ENCODE results near the gene FANCG.
A peak's percentile ranks its signal among the peaks of the same experiment; 100 is the strongest.

FANCG gene

DNA sequence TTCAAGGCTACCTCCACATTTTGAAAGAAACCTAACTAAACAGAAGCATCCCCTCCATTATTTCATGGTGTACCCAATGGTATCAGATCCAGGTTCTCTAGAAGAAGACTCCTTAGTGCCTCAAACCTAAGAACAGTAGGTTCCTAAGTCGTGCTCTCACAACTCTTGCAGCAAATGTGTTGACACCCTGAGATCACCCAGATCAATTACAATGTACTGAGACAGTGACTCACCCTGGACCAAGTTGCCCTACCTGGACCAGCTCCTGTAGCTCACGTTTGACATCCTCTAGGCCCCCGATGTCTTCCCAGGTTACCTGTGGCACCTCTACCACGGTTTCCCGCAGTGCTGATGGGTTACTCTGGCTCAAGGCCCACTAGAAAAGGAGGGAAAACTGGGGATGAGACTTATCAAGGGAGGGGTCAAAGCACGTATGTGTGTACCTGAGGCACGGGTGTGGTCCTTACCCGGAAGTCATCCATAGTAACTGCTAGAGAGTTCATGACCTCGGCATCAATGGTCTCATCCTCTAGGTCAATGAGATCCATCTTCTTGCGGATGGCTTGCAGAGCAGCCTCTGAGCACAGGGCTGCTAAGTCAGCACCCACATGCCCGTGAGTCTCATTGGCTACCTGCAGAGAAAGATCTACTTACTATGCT lies 19.1 kb downstream of the FANCG start:
- no peak for DNase-seq (ENCODE audit: low spot score)

DNA sequence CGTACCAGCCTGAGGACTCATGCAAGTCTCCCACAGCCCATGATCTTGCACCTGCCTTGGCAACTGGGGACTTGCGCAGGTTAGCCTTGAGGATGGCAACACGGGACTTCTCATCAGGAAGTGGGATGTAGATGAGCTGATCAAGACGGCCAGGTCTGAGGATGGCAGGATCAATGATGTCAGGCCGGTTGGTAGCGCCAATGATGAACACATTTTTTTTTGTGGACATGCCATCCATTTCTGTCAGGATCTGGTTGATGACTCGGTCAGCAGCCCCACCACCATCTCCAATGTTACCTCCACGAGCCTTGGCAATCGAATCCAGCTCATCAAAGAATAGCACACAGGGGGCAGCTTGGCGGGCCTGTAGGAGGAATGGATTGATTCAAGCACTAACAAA lies 20.3 kb downstream of the FANCG start:
- DNase-seq (ENCODE audit: low spot score) = no peak

DNA sequence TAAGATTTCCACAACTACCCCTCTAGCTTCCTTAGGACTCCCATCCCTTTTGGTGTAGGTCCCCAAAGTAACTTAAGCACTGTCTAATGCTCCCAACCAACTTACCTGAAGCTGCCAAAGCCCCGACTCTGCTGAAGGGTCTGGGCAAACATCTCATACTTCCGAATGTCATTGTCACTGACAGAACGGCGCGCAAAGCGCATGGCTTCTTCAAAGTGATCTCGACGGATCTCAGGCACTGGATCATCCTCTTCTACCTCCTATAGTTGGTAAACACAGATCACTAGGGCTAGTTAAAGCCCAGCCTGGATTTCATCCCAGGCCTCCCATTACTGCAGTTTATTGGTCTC lies 22.5 kb downstream of the FANCG start:
- no peak for DNase-seq (ENCODE audit: low spot score)

DNA sequence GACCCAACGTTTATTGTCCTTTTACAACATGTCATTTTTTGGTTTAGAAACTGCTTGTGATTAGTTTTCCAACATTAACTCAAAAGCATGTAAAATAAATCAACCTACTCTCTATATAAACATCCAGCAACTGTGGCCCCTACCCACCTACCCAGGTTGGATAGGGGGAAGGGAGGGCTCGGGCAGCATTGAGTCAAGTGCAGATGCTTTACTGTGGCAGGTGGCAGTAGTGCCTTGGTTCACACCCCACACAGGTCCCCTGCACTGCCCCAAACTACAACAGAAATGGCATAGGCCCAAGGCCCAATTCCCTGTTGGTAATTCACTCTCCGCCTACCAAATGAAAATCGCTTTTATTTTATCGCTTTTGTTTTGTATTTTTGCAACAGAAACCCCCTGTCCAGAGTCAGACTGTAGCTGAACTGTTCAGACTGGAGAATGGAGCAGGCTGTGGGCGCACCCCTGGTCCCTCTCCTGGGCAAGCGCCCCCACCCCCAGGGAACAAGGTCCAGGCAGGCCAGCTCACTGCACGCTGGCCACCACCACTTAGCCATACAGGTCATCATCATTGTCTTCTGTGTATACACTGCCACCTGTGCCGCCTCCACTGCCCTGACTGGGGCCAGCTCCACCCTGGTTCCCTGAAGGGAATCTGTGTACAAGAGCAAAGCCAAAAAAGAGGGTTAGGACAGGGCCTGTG lies 23.0 kb downstream of the FANCG start:
- no peak for DNase-seq (ENCODE audit: low spot score)

DNA sequence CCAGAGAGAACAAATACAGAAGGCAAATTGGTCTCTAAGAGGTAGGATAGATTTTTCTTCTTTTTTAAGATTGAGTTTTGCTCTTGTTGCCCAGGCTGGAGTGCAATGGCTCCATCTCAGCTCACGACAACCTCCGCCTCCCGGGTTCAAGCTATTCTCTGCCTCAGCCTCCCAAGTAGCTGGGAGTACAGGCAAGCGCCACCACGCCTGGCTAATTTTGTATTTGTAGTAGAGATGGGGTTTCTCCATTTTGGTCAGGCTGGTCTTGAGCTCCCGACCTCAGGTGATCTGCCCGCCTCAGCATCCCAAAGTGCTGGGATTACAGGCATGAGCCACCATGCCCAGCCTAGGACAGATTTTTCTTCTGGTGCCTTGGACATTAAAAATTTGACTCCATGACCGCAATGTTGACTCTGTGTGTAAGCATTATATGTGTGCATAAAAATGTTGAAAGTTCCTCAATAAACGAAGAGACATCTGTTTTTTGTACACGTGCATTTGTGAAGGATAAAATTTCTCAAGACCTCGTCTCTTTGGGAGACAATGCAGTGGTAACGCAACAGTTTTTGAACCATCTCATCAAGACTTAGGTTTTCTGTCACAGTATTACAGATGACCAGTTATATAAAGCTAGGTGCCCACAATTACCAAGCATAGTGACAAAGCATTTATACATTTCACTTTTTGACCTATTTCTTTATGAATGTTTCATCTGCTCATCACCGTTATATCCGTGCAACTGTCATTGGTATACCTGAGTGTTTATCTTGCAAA lies 24.7 kb downstream of the FANCG start:
- DNase-seq (ENCODE audit: low spot score) = no peak

DNA sequence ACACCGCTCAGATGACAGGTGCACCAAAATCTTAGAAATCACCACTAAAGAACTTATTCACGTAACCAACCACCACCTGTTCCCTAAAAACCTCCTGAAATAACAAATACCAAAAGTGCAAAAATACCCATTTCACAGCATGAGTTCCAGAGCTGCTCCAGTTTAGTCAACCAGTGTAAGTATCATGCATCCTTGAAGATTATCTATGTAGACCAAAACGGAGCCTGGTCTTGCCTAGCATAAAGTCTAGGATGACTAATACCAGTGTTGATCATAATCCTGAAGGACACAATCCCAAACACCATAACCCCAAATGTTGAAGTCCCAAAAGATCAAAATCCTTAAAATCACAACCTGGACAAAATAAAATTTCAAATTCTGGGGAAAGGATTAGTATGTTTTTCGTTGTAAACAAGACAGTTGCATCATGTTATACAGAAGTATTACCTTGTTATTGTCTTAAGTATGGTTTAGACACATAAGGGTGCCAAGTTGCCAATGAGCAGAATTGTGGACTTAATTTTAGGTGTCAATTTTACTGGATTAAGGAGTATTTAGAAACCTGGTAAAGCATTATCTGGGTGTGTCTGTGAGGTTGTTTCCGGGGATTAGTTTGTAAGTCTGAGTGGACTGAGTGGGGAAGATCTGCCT lies 25.4 kb downstream of the FANCG start:
- DNase-seq (ENCODE audit: low spot score) = no peak

DNA sequence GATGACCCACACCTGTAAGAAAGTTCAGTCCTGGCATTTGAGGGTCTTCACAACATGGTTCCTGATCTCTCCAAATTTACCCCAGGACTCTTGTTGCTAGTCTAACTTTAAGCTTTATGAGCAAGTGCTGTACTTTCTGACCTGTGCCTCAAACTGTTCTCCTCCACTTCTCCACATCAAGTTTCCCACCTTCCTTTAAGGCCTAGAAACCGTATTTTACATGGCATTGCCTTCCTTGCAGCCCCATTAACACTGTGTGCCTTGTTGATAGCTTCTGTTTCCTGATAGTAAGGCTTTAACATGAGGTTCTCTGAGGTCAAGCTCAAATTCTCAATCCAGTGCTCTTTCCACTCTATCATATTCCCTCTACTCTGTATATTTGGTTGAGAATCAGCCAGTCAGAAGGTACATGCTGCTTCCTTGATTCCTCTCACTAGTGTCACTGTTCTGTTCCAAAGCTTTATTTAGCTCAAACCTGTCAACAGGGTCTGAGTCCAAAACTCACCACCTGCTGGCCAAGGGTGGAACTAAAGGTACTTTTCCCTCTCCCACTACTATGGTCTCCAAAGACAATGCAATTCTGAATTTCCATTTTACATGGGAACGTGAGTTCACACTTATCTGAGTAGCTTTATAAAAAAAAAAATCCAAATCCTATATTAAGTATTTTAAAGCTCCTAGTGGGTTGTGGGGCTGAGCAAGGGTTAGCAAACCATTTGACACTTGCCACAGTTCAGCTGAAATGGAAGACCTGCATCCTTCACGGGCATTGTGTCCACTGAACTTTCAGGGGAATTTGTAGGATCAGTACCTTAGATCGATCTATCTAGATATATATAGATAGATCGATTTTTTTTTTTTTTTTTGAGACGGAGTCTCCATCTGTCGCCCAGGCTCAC lies 28.4 kb downstream of the FANCG start:
- peak; percentile 55 for DNase-seq (ENCODE audit: low spot score)

DNA sequence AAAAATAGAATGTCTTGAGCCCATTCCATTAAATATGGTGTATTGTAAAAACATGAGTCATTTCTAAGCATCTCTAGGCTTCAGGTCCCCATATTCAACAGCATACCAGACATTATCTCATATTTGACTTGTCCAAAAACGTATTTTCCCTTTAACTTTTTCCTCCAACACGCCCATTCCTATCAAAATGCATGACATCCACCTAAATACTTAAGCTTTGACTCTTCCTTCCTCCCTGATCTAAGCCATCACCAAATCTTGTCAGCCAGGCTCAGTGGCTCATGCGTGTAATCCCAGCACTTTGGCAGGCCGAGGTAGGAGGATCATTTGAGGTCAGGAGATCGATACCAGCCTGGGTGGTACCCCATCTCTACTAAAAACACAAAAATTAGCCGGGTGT lies 31.2 kb downstream of the FANCG start:
- no peak for DNase-seq (ENCODE audit: low spot score)

DNA sequence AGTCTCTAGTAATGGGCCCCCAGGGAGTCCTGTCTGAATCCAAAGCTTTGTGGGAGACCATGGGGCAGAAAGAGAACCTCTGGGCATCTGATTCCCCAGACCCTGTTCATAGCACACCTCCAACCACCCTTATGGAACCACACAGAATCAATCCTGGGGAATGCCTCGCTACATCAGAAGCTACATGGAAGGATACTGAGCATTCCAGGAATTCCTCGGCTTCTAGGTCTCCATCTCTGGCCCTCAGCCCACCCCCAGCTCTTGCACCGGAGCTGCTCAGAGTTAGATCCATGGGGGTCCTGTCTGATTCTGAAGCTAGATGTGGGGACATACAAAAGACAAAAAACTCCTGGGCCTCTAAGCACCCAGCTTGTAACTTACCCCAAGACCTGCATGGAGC lies 35.7 kb downstream of the FANCG start:
- DNase-seq (ENCODE audit: low spot score) = no peak

DNA sequence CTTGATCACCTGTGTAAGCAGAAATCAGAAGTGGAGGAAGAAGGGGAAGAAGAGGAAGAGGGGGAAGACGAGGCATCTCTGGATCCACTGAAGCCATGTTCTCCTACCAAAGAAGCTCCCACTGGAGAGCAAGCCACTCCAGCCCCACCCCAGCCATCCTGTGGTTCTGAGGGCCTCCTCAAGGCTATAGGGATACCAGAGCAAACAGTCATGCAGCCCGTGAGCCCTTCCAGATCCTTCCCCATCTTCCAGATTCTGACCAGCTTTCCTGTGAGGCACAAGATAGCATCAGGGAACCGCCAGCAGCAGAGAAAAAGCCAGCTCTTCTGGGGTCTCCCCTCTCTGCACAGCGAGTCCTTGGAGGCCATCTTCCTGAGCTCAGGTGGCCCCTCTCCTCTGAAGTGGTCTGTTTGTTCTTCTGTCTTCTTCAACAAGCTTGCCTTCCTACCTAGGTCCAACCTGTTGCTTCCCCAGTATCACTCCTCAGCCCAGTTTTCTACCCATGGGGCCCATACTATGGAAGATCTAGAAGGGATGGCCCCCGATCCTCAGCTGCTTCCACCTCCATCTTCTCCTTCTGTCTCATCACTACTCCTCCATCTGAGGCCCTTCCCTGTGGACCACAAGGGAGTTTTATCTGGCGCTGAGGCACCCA lies 36.7 kb downstream of the FANCG start:
- no peak for DNase-seq (ENCODE audit: low spot score)

DNA sequence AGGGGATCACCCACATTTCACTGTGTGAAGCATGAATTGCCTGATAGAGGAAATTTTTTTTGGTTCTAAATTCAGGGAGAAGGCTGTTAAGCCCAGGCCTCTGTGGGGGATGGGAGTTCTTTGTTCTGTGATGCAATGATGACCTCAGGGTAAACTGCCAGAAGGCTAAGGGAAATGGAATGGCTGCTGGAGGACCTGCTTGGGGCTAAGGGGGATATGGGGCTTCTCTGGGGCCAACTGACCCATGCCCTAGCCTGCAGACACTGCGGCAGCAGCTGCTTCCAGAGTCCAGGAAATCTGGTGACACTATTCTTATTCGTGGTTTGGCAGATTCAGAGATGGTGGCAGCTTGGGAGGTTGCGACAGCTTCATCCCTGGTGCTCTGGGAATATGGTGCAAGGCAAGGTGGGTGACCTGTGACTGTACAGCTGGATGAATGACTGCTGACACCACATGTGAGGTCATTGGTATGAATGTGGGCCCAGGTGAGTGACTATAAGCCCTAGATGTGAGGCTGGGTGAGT lies 37.6 kb downstream of the FANCG start:
- peak; percentile 43 for DNase-seq (ENCODE audit: low spot score)

DNA sequence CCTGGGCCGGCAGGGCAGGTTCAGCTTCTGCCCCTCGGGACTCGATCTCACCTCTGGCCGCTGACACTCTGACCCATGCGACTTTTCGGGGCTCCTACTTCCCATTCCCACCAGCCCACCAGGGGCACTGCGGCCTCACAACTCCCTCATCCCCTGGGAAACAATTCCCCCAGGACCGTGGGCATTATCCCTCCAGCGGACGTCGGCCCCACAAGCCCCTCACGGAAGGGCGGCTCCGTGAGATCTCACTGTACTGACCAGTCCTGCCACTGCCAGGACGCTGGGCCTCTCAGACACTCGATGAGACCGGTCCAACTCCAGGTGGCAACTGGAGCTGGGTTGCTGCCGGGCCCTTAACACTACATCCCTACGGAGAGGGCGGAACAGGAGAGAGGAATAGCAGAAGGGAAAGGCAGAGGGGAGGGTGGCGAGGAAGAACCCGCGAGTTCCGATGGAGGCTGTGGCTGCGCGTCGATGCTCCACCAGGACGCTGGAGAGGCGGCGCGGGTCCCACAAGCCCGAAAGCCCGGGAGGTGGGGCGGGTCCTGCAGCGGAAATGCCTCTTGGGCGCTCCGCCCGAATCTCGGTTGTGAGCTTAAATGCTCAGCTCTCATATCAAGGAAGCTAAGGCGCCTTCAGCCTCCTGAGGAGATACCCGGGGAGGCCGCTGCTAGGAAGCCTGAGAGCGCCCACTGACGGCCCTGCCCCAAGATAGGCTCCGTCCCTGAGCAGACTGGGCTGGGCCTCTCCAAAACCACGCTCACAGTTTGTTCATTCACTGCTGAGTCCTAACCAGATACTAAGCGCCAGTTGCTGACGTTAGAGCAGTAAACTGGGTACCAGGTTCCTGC lies 43.7 kb downstream of the FANCG start:
- peak; percentile 53 for DNase-seq (ENCODE audit: low spot score)

DNA sequence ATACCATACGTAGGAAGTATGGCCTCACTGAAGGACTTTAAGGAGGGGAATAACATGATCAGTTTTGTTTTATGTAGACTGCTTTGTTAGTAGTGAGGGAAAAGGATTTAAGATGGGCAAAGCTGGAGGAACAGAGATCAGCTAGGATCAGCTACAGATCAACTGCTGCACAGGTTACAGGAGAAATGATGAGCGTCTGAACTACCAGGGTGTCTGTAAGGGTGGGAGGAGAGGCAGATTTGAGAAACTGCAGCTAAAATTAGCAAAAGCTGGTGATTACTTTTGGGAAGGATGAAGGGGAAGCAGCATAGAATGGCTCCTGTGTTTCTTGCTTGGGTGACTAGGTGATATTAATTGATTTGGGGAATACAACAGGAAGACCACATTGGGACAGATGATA lies 46.6 kb downstream of the FANCG start:
- no peak for DNase-seq (ENCODE audit: low spot score)

DNA sequence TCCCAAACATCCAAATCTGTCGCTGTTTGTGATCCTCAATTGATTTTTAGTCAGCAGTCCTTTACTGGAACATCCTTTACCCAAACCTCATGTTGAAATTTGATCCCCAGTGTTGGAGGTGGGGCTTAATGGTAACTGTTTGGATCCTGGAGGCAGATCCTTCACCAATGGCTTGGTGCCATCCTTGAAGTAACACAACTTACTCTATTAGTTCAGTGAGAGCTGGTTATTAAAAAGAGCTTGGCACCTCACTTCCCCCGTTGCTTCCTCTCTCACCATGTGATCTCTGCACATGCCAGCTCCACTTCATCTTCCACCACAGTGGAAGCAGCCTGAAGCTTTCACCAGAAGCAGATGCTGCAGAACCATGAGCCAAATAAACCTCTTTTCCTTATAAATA lies 49.9 kb downstream of the FANCG start:
- no peak for DNase-seq (ENCODE audit: low spot score)

DNA sequence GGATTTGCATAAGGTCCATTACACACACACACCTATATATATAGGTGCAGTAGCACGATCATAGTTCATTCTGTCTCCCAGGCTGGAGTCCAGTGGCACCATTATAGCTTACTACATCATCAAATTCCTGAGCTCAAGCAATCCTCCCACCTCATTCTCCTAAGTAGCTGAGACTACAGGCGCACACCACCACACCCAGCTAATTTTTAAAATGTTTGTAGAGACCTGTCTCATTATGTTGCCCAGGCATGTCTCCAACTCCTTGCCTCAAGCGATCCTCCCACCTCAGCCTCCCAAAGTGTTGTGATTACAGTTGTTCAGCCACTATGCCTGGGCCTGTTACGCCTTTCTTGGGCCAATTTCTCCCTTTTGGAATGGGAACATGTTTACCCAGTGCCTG lies 50.5 kb downstream of the FANCG start:
- no peak for DNase-seq (ENCODE audit: low spot score)

DNA sequence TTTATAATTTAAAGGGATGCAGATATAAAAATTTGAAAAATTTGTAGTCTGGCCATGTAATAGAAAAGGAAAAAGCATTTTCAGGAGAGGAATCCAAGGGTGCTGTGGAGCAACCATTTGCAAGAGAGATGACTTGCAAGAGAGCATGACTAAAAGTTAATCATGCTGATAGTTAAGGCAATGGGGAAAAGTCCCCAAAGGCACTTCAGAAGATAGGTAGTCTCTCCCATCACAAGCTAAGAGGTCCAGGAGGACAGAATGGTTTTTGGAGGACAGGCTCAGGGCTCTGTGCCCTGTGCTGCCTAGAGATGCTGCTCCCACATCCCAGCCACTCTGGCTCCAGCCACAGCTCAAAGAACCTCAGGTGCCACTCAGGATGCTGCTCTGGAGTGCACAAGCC lies 51.4 kb downstream of the FANCG start:
- no peak for DNase-seq (ENCODE audit: low spot score)

DNA sequence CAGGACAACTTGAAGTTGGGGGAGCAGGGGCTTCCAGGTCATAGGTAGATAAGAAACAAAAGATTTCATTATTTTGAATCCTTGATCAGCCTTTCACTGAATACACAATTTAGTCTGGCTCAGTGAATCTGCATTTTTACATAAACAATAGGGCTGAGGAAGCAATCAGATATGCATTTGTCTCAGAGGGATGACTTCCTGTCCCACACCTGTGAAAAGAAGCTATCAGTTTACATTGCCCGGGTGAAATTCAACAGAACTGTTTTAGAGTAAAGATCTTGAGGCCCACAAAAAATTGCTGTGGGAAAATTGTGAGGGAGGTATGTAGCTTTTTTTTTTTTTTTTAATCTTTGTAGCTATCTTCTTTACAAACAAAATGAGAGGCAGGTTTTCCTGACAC lies 51.9 kb downstream of the FANCG start:
- no peak for DNase-seq (ENCODE audit: low spot score)

DNA sequence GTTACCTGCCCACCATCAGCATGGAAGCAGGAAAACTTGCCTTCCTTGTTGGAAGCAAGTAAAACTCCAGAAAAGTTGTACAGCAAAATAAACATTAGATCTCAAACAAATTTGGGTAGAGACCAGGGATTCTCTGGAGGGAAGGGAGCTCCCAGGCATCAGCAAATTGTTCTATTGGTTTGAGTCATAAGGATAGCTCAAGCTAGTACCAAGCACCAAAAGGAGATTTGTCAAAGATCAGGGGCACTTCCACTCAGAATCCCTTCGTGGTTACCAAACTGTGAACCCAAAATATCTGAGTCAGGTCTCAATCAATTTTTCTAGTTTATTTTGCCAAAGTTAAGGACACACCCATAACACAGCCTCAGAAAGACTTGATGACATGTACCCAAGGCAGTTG lies 52.4 kb downstream of the FANCG start:
- no peak for DNase-seq (ENCODE audit: low spot score)

DNA sequence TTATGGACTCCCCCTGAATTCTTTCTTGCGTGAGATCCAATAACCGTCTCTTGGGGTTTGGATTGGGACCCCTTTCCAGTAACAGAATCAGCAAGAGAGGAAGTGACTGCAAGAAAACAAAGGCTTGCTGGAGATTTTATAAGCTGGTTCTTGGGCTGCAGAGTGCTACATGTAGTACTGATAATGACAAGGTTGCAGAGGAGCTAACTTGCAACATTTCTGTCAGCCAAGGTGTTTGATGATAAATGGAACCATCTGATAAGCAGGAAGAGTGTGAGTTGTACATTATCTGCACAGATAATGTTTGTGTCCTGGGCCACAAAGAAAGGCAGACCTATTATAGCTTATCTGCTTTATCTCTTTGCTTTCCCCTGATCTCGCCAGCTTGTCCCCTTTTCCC lies 53.1 kb downstream of the FANCG start:
- DNase-seq (ENCODE audit: low spot score) = no peak
